ENCODE measurements around the gene PRPSAP1.

PRPSAP1 gene

GRCh38 chr17:76261421-76262215 lies 92.1 kb downstream of the PRPSAP1 start:
- H3K9me3 ChIP-seq: no peaks in the 10 kb centered on the region
- no peaks in the 10 kb centered on the region for H3K4me1 ChIP-seq
- DNase-seq: no peak
- no peaks in the 10 kb centered on the region for H3K27me3 ChIP-seq
- no peaks in the 10 kb centered on the region for H3K36me3 ChIP-seq
- H3K4me3 ChIP-seq (ENCODE audit: low read depth, low read length): no peak overlapping the region
- TF ChIP-seq, protein P1, sequence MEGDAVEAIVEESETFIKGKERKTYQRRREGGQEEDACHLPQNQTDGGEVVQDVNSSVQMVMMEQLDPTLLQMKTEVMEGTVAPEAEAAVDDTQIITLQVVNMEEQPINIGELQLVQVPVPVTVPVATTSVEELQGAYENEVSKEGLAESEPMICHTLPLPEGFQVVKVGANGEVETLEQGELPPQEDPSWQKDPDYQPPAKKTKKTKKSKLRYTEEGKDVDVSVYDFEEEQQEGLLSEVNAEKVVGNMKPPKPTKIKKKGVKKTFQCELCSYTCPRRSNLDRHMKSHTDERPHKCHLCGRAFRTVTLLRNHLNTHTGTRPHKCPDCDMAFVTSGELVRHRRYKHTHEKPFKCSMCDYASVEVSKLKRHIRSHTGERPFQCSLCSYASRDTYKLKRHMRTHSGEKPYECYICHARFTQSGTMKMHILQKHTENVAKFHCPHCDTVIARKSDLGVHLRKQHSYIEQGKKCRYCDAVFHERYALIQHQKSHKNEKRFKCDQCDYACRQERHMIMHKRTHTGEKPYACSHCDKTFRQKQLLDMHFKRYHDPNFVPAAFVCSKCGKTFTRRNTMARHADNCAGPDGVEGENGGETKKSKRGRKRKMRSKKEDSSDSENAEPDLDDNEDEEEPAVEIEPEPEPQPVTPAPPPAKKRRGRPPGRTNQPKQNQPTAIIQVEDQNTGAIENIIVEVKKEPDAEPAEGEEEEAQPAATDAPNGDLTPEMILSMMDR (IDR thresholded peaks at IDR 0.05; ENCODE audit: low read depth, low read length): no peak

GRCh38 chr17:76260669-76261068 lies 93.0 kb downstream of the PRPSAP1 start:
- H3K4me1 ChIP-seq: no peaks in the 10 kb centered on the region
- no peak overlapping the region for H3K4me3 ChIP-seq (ENCODE audit: low read depth, low read length)

GRCh38 chr17:76260220-76260619 lies 93.5 kb downstream of the PRPSAP1 start:
- no peak for DNase-seq
- no peaks in the 10 kb centered on the region for H3K4me1 ChIP-seq
- no peaks in the 10 kb centered on the region for H3K27me3 ChIP-seq
- TF ChIP-seq, protein P1 (IDR thresholded peaks at IDR 0.05; ENCODE audit: low read depth, low read length): no peak
- H3K4me3 ChIP-seq (ENCODE audit: low read depth, low read length): no peak overlapping the region
- no peaks in the 10 kb centered on the region for H3K36me3 ChIP-seq
- H3K9me3 ChIP-seq: no peaks in the 10 kb centered on the region

More at GRCh38 chr17:76260669-76261068, 93.0 kb downstream of the PRPSAP1 start:
- Histone ChIP-seq H3K36me3 (no peaks in the 10 kb centered on the region), H3K9me3 (no peaks in the 10 kb centered on the region), H3K27me3 (no peaks in the 10 kb centered on the region)
- TF ChIP-seq, protein P1 (IDR thresholded peaks at IDR 0.05; ENCODE audit: low read depth, low read length): no peak
- no peak for DNase-seq

All from BE2C (cell line).